Thoracic aorta (tissue), 2 donors: Measurements from ENCODE around the gene CCDC91. TPM values are rescaled to one million over a fixed set of nuclear protein-coding genes. Genes with fewer than 3 reads are reported as not detected.
"Not testable (repeated sequence)": the region's sequence is repeated elsewhere in the genome, so short reads cannot be mapped to it uniquely, and the experiment has no call there.

Experiments used
- ATAC-seq: fragments of 150-250 bp; one replicate; pipeline ENCODE4 v1.8.0; 2017; ENCODE audit warnings: low read depth; ENCODE audit not compliant: insufficient number of reproducible peaks, low FRiP score
- DNase-seq: peaks from one replicate; pipeline ENCODE4 v3.0.0-alpha.2; 2020; ENCODE audit warnings: low spot score
- H3K27ac ChIP-seq, 2 donors: fragments of 200-600 bp; sonication (generic); 1 replicate in 1 of 2; 2 replicates in 1 of 2; pipeline ENCODE4 v1.5.1; 2016; ENCODE audit warnings: mild to moderate bottlenecking in 2 of 2, moderate library complexity in 2 of 2
- H3K27me3 ChIP-seq: fragments of 200-600 bp; sonication (generic); replicated peaks from 2 replicates; pipeline ENCODE4 v1.6.0; 2016; ENCODE audit warnings: mild to moderate bottlenecking; ENCODE audit not compliant: insufficient read depth
- H3K36me3 ChIP-seq: fragments of 200-600 bp; sonication (generic); one replicate; pipeline ENCODE4 v1.5.1; 2016
- H3K4me1 ChIP-seq, 2 donors: fragments of 200-600 bp; sonication (generic); 1 replicate in 1 of 2; 2 replicates in 1 of 2; pipeline versions ENCODE4 v1.5.1 to v1.6.0; 2016; ENCODE audit warnings: low read depth in 2 of 2, mild to moderate bottlenecking in 1 of 2; ENCODE audit not compliant: control insufficient read depth in 1 of 2
- H3K4me3 ChIP-seq: fragments of 200-600 bp; sonication (generic); 2 replicates; pipeline ENCODE4 v1.5.1; 2016; ENCODE audit warnings: mild to moderate bottlenecking
- H3K9me3 ChIP-seq: fragments of 200-600 bp; sonication (generic); 2 replicates; pipeline ENCODE4 v1.5.1; 2016
- total RNA-seq, 2 donors: library from RNA; depleted of rRNA; stranded (reverse); fragments of >200 nt; gene quantifications; one replicate each; pipeline versions ENCODE4 v1.1.0 to v1.2.3, GENCODE V29; 2016
- TF ChIP-seq, protein P1 (sequence below): fragments of 200-600 bp; sonication (generic); IDR thresholded peaks from one replicate; pipeline ENCODE4 v1.5.1; 2019; ENCODE audit warnings: antibody characterized with exemption

Gene CCDC91
- total RNA-seq, 2 donors from 2014 or later = 26.6 to 27.6 TPM

DNA sequence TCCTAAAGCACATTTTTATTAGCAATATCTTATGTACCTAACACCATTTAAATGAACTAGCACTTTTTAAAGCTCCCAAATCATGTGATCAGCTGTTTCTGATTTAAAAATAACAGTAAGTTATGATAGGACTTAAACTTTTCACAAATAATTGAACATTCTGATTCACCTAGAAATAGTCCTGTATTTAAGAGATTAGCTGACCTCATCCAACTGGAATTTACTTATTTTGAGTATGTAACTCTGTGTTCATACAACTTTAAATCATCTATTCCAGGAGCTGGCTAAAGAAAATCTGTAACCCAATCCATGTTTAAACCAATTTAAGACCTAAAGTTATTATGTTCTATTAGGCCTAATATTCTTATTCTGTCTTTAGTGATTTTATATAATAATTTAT lies 184.3 kb downstream of the CCDC91 start:
- no peak overlapping the region for H3K4me3 ChIP-seq
- DNase-seq (no peak), ATAC-seq (no peak)
- TF ChIP-seq, protein P1, sequence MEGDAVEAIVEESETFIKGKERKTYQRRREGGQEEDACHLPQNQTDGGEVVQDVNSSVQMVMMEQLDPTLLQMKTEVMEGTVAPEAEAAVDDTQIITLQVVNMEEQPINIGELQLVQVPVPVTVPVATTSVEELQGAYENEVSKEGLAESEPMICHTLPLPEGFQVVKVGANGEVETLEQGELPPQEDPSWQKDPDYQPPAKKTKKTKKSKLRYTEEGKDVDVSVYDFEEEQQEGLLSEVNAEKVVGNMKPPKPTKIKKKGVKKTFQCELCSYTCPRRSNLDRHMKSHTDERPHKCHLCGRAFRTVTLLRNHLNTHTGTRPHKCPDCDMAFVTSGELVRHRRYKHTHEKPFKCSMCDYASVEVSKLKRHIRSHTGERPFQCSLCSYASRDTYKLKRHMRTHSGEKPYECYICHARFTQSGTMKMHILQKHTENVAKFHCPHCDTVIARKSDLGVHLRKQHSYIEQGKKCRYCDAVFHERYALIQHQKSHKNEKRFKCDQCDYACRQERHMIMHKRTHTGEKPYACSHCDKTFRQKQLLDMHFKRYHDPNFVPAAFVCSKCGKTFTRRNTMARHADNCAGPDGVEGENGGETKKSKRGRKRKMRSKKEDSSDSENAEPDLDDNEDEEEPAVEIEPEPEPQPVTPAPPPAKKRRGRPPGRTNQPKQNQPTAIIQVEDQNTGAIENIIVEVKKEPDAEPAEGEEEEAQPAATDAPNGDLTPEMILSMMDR = no peak
- H3K27me3 ChIP-seq = no peaks in the 10 kb centered on the region
- H3K27ac ChIP-seq = no peak overlapping the region
- peaks cover 0 to 5% of the 10 kb centered on the region in 2 donors for H3K4me1 ChIP-seq
- peaks cover 4% of the 10 kb centered on the region for H3K9me3 ChIP-seq
- H3K36me3 ChIP-seq = no peaks in the 10 kb centered on the region

DNA sequence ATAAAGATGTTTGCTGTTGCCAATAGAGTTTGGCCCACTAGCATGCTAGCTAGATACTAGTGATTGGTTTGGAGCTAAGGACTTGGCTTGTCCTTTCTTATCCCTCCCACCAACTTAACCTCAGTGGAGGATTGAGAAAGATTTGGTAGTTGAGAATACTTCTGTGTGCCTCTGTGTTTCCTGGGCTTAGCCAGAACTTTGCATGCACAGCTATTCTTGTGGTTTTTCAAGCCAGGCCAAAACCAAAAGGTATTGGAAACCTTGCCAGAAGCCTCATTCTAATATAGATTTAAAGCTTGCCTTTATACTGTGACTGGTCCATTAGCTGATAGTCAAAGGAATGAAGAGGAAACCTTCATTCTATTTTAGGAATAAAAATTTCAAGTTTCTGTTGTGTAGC lies 188.5 kb downstream of the CCDC91 start:
- Histone ChIP-seq H3K4me1 (peaks cover 0 to 5% of the 10 kb centered on the region in 2 donors), H3K27me3 (no peaks in the 10 kb centered on the region), H3K4me3 (no peak overlapping the region), H3K27ac (no peak overlapping the region), H3K9me3 (no peaks in the 10 kb centered on the region), H3K36me3 (no peaks in the 10 kb centered on the region)
- ATAC-seq (no peak), DNase-seq (no peak)
- TF ChIP-seq, protein P1 = no peak

DNA sequence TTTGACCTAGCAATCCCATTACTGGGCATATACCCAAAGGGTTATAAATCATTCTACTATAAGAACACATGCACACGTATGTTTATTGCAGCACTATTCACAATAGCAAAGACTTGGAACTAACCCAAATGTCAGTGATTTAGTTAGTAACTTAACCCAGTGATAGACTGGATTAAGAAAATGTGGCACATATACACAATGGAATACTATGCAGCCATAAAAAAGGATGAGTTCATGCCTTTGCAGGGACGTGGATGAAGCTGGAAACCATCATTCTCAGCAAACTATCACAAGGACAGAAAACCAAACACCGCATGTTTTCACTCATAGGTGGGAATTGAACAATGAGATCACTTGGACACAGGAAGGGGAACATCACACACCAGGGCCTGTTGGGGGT lies 189.5 kb downstream of the CCDC91 start:
- not testable (repeated sequence) for H3K27ac ChIP-seq, H3K4me1 ChIP-seq, DNase-seq, H3K4me3 ChIP-seq, H3K36me3 ChIP-seq, H3K27me3 ChIP-seq, ATAC-seq, H3K9me3 ChIP-seq

DNA sequence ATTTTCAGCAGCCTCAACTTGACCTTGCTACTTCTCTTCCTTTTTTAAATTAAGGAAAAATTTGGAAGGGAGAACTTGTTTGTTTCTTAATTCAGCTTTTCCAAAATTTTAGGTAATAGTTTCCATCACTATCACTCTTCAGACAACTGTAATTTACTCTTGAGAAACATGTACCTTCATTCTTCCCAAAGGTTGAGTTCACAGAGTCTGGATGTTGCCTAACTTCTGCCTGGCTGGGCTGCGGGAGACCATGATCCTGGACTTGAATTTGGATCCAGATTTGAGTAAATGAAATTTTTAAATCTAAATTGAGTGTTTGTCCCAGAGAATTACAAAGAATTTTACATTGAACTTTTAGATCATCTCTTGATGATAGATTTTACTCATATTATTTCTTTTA lies 193.1 kb downstream of the CCDC91 start:
- no peak for ATAC-seq
- no peak overlapping the region for H3K27ac ChIP-seq

DNA sequence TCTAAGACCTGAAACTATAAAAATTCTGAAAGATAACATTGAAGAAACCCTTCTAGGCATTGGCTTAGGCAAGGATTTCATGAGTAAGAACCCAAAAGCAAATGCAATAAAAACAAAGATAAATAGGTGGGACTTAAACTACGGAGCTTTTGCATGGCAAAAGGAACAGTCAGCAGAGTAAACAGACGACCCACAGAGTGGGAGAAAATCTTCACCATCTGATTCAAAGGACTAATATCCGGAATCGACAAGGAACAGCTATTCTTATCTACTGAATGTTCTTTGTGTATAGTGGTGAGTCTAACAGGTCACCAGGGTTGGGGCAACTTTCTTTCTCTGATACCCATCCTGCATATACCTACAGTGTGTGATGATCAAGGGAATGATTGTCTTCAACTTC lies 198.6 kb downstream of the CCDC91 start:
- no peak for ATAC-seq
- Histone ChIP-seq H3K9me3 (no peaks in the 10 kb centered on the region), H3K4me3 (no peak overlapping the region), H3K4me1 (peaks cover 3 to 18% of the 10 kb centered on the region in 2 donors), H3K27ac (no peak overlapping the region), H3K36me3 (no peaks in the 10 kb centered on the region), H3K27me3 (no peaks in the 10 kb centered on the region)
- no peak for DNase-seq
- TF ChIP-seq, protein P1 = no peak

More for the DNA sequence above, 193.1 kb downstream of the CCDC91 start:
- Histone ChIP-seq H3K36me3 (no peaks in the 10 kb centered on the region), H3K4me3 (no peak overlapping the region), H3K27me3 (no peaks in the 10 kb centered on the region), H3K9me3 (no peaks in the 10 kb centered on the region), H3K4me1 (peaks cover 0 to 5% of the 10 kb centered on the region in 2 donors)
- no peak for DNase-seq
- TF ChIP-seq, protein P1 = no peak

DNA sequence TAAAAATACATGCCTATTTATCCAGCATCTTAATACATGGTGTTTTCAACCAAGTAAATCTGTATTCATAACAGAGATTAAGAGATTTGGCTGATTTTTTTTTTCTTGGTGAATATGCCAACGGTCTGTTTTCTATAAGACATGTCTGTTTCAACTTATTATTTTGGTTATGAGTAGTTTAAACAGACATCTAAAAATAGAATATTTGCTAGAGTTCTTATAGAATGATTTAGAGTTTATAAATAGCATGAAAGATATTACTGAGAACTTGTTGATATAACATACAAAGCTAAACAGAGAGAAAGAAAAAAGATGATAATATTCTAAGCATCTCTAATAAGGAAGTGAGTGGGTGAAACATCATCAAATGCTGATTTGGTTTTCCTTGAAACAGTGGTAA lies 199.9 kb downstream of the CCDC91 start:
- ATAC-seq (no peak), DNase-seq (no peak)
- H3K27ac ChIP-seq = no peak overlapping the region
- no peaks in the 10 kb centered on the region for H3K36me3 ChIP-seq
- peaks cover 3 to 18% of the 10 kb centered on the region in 2 donors for H3K4me1 ChIP-seq
- H3K27me3 ChIP-seq = no peaks in the 10 kb centered on the region
- no peaks in the 10 kb centered on the region for H3K9me3 ChIP-seq
- no peak overlapping the region for H3K4me3 ChIP-seq
- TF ChIP-seq, protein P1 = no peak
